HL-60 (cell line): ENCODE data around the gene CARMIL1.

Source experiments
- CTCF ChIP-seq: IDR thresholded peaks from one replicate; pipeline ENCODE4 v1.5.1; 2011; ENCODE audit warnings: low read length, control low read depth, inconsistent platforms; ENCODE audit not compliant: insufficient read depth
- REST ChIP-seq: IDR thresholded peaks from 2 replicates; pipeline ENCODE4 v1.6.1; 2012; ENCODE audit warnings: low read depth; ENCODE audit not compliant: insufficient replicate concordance

- TF ChIP-seq CTCF (no peak), REST (no peak)
These were observed 124.9 kb downstream of the CARMIL1 start for GRCh38 chr6:25404091-25404490.
